Amniotic stem cell (primary cell): ENCODE results near the gene SMARCE1.
"Not testable (repeated sequence)": the region's sequence is repeated elsewhere in the genome, so short reads cannot be mapped to it uniquely, and the experiment has no call there.

Experiments
- DNase-seq: peaks from one replicate; lab custom pipeline; 2025; lab: John Stamatoyannopoulos, UW

Gene SMARCE1

GRCh38 chr17:40611840-40612474 lies 35.7 kb downstream of the SMARCE1 start:
- no peak for DNase-seq

- no peak for DNase-seq
These were observed 37.3 kb downstream of the SMARCE1 start for GRCh38 chr17:40610359-40610758.

- DNase-seq, result no peak
These were observed 39.5 kb downstream of the SMARCE1 start for GRCh38 chr17:40608061-40608581.

GRCh38 chr17:40607641-40608040 lies 40.0 kb downstream of the SMARCE1 start:
- no peak for DNase-seq

DNA sequence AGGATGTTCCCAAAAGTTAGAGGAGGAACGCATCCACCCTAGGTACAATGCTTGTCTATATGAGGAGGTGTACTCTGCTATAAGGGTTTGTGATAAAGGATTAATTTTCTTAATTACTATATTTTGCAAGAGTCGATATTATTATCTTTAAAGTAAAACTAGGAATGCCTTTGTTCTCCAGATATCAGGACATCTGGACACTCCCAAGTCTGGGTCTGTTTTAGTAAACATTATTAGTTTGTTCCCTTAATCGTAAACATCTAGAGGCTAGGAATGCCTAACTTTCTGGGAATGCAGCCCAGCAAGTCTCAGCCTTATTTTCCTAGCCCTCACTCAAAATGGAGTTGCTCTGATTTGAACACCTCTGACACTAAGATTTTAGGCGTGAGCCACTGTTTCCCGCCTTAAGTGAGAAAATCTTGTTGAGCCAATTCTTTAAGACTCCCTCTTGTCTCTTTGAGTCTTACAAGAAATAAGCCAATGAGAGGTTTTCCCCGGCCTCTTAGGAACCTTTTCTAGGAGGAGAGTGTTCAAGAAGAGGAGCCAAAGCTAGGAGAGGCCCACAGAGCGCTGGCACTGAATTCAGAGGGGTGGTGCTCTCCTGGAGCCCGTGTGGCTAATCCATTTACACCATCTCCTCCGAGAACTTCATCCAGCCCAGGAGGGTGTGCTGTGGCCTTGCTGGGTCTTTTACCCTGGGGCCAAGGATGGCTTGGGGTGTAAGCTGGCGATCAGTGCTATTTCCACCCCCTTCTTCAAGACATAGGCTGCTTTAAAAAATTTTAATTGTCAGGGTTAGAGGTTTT lies 40.9 kb downstream of the SMARCE1 start:
- DNase-seq, result no peak

GRCh38 chr17:40605306-40605705 lies 42.3 kb downstream of the SMARCE1 start:
- DNase-seq, result no peak

DNA sequence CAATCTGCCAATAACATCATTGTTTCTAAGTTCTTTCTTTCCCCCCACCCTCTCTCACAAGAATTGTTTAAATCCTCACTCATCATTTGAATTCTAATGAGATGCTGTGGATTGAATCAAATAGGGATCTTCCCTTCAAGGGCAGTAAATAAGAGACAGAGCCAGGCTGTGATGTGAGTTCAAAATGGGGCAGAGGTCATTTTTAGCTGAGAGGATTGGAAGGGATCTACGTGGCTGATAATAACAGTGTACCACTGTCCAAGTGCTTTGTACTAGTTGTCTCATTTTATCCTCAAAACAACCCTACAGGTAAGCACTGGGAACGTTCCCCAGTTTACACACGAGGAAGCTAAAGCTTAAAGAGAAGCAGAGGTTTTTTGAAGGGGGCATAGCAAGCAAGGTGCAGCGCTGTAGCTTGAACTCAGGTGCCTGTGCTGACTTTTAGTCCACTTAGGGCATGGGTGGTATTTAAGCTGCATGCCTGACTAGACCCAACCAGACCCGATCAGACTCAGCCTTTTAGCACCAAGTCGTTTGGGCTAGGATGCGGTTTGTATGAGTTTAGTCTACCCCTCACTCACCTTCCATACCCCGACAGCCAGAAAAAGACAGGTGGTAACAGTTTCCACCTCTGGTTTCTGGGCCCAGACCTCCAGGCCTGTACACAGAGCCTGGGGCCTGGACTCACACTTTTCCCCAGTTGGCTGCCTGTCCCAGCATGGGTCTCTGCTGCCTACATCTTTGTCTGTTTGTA lies 43.1 kb downstream of the SMARCE1 start:
- DNase-seq, result no peak

DNA sequence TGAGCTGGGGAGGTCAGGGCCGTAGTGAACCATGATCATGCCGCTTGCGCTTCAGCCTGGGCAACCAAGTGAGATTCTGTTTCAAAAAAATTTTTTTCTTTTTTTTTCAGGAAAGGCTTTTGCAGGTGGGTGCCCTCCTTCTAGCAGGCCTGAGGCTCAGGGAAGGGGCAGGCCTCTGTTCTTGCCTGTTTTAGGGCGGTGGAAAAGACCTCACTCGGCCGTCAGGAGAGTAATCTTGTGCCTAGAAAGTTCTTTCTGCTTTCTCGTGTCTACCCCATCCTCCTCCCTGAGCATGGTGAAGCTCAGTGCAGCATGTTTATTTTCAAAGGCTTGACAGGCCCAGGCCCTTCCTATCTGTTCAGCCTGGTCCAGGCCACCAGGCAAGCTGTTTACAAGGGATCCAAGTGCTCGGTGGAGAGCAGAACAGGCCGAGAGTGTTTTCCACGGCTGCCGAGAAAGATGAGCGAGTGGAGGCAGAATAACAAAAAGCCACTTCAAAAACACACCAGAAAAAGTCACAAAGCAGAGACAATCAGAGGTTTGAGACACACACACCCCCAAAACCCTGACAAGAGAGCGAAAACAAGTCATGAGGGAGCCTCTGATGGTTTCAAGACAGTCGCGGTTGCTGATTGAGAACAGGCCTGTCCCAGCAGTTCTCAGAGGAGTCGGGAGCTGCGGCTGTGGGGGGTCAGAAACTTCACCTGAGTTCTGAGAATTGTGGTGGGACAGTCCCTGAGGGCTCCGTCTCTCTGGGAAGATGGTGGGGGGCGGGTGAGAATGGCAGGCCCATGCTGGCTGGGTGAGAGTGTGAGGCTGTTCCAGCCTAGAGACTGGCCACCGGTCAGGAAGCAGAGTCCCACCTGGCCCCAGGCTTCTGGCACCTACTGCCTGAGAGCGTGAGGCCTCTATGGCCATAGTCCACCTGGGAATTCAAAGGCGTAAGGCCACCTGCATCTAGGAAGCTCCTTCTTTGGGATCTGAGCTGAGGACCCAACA lies 44.9 kb downstream of the SMARCE1 start:
- DNase-seq, result no peak

- no peak for DNase-seq
These were observed 47.1 kb downstream of the SMARCE1 start for GRCh38 chr17:40600486-40601046.

DNA sequence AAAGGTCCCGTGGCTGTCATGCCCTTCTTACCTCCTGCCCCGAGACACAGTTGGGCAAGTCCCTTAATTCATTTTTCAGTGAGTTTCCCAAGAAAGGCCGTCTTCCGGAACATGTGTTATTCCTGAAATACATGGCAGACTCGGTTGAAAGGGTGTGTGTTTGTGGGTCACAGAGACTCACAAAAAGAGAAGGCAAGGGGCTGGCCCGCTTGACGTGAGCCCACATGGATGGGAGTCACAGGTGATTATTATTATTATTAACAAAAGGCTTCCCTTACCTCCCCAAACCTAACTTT lies 48.2 kb downstream of the SMARCE1 start:
- no peak for DNase-seq

- DNase-seq, result no peak
These were observed 48.8 kb downstream of the SMARCE1 start for GRCh38 chr17:40598619-40599467.

- no peak for DNase-seq
These were observed 49.4 kb downstream of the SMARCE1 start for GRCh38 chr17:40598301-40598618.

DNA sequence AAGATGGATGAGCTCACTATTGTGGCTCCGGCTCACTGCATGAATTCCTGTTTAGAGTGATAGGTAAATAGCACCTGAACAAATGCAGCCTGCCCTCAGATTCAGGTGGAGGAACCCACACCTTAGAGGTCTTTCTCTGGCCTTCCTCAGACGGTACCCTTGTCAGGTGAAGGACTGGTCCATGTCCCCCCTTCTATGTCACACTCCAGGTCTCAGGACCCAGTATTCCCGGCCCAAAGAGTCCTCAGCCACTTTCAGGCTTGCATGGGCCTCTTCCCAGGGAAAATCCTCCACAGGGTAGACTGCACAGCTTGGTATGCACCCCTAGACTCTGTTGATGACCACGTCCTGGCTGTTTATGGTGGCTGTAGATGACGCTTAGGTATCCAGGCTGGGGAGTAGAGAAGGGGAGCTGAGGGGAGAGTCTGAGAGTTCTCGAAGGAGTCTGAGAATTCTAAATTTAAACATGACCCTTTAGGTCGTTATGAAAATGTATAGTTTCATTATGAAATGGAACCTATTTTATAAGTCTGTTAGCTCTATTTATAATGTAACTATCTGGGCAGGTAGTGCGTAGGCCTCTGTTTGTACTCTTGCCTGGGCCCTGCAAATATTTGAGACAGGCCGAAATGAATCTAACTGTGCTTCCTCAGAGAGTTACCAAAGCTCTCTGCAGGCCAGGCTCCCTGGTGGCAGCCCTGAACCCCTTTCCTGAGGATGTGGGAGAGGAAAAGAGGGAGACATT lies 49.9 kb downstream of the SMARCE1 start:
- DNase-seq, result no peak

GRCh38 chr17:40597156-40597555 lies 50.5 kb downstream of the SMARCE1 start:
- no peak for DNase-seq

DNA sequence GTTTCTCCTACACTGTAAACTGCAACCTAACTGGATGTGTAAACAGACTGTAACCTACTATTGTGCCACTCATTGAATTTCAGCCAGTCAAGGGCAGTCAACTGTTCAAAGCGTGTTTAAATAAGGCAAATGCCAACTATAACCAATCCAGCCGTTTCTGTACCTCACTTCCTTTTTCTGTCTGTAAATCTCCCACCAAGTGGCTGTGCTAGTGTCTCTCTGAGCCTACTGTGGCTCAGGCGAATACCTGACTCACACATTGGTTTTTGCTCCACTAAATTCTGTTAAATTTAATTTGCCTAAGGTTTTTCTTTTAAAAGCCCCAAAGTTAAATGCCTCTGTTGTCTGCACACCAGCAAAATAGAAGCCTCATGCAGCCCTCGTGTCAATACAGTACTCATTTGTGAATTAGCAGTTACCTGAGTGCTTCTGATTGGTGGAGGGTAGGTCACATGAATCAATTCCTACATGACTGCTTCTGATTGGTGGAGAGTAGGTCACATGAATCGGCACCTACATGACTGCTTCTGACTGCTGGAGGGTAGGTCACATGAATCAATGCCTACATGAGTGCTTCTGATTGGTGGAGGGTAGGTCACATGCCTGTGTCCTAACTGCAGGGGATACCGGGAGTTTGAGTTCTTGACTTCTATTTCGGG lies 51.2 kb downstream of the SMARCE1 start:
- DNase-seq, result no peak

- no peak for DNase-seq
These were observed 56.9 kb downstream of the SMARCE1 start for GRCh38 chr17:40590742-40591141.

- DNase-seq, result no peak
These were observed 59.1 kb downstream of the SMARCE1 start for GRCh38 chr17:40588552-40588951.

DNA sequence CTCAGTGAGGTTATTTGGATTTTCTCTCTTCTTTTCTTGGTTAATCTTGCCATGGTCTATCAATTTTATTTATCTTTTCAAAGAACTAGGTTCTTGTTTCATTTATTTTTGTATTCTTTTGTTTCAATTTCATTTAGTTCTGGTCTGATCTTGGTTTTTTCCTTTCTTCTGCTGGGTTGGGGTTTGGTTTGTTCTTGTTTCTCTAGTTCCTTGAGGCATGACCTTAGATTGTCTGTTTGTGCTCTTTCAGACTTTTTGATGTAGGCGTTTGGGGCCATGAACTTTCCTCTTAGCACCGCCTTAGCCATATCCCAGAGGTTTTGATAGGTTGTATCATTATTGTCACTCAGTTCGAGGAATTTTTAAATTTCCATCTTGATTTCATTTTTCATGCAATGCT lies 61.4 kb downstream of the SMARCE1 start:
- DNase-seq, result not testable (repeated sequence)

GRCh38 chr17:40584950-40585349 lies 62.7 kb downstream of the SMARCE1 start:
- not testable (repeated sequence) for DNase-seq
